Measurements from ENCODE around the gene ATF2. TPM values are rescaled to one million over a fixed set of nuclear protein-coding genes. Genes with fewer than 3 reads are reported as not detected.
A peak's percentile ranks its signal among the peaks of the same experiment; 100 is the strongest.

The ATF2 gene
- total and polyA plus RNA-seq, 2 of the 13 experiments (the other 11 are each of a cell fraction or from before 2014, with no cell fraction given), result 91.6 to 95.1 TPM

- TF ChIP-seq HNRNPH1 (optimal IDR thresholded peaks at IDR 0.05; ENCODE audit: low read depth, low read length), result no peak
- TF ChIP-seq, protein P1, sequence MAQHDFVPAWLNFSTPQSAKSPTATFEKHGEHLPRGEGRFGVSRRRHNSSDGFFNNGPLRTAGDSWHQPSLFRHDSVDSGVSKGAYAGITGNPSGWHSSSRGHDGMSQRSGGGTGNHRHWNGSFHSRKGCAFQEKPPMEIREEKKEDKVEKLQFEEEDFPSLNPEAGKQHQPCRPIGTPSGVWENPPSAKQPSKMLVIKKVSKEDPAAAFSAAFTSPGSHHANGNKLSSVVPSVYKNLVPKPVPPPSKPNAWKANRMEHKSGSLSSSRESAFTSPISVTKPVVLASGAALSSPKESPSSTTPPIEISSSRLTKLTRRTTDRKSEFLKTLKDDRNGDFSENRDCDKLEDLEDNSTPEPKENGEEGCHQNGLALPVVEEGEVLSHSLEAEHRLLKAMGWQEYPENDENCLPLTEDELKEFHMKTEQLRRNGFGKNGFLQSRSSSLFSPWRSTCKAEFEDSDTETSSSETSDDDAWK (CRISPR knock-in tag; IDR thresholded peaks at IDR 0.05), result no peak
These were observed 101.6 kb downstream of the ATF2 start (continued) for GRCh38 chr2:175066411-175066810.

- Histone ChIP-seq H2AFZ (ENCODE audit: low read length) (no peak overlapping the region), H3K27me3 (ENCODE audit: control insufficient read depth in 1 of 2, insufficient read depth in 2 of 2, low read length in 2 of 2) (no peaks in the 10 kb centered on the region), H3K9me3 (ENCODE audit: low read length) (no peaks in the 10 kb centered on the region), H4K20me1 (ENCODE audit: insufficient read depth, low read length) (no peaks in the 10 kb centered on the region), H3K79me2 (ENCODE audit: insufficient read depth, low read length) (no peaks in the 10 kb centered on the region), H3K4me1 (ENCODE audit: insufficient read depth, low read length) (peaks cover 38% of the 10 kb centered on the region), H3K9ac (ENCODE audit: insufficient read depth, low read depth, low read length) (no peak overlapping the region), H3K4me2 (ENCODE audit: low read depth, low read length) (no peak overlapping the region), H3K36me3 (replicated peaks in 1 of 2; ENCODE audit: control insufficient read depth in 1 of 2, insufficient read depth in 2 of 2, low read length in 2 of 2) (peaks cover 0 to 2% of the 10 kb centered on the region in 2 experiments; a peak in 1 of 5 replicates), H3K4me3 (replicated peaks in 1 of 3; ENCODE audit: insufficient read depth in 1 of 3, low read depth in 2 of 3, low read length in 3 of 3) (no peak overlapping the region), H3K27ac (ENCODE audit: extremely low read length, insufficient read depth, low read length) (peak overlapping the region; percentile 29)
- WGBS (ENCODE audit: low lambda C conversion rate), result 94% methylated on average over 5 of the region's 5 CpGs
- ChIA-PET CTCF (ENCODE audit: low intra/inter-chr PET ratio, low total read pairs) (no interaction called here), POLR2A (interaction anchor here (1.0 to 1.5 kb wide), 2 partner anchors 27 to 102 kb away, joined by 3 to 5 read pairs; no protein-coding TSS in a partner anchor)
- no peak for ATAC-seq
- BruUV-seq (replicated peaks), result no TSS peak
- in situ Hi-C loops (cut with HindIII; ENCODE audit: extremely low pct_ligation_motif_present, low pct_unique_long_range_greater_than_20kb), result no loop called here
- intact Hi-C loops (cut with micrococcal nuclease; ENCODE audit: unreplicated experiment), result no loop called here
- FAIRE-seq, result no peak
- DNase-seq (ENCODE audit: low spot score), result no peak
- TF ChIP-seq PHF8 (CRISPR knock-in tag; IDR thresholded peaks at IDR 0.05) (no peak), ZNF780A (CRISPR knock-in tag; IDR thresholded peaks at IDR 0.05) (no peak), SIX4 (CRISPR knock-in tag; IDR thresholded peaks at IDR 0.05) (no peak), WIZ (CRISPR knock-in tag; IDR thresholded peaks at IDR 0.05) (no peak), ZNF605 (CRISPR knock-in tag; IDR thresholded peaks at IDR 0.05) (no peak), HNRNPLL (IDR thresholded peaks at IDR 0.05; ENCODE audit: low read depth, low read length, poor library complexity, severe bottlenecking) (no peak), HOXD1 (CRISPR knock-in tag; IDR thresholded peaks at IDR 0.05) (no peak), ZFYVE20 (CRISPR knock-in tag; IDR thresholded peaks at IDR 0.05; ENCODE audit: borderline replicate concordance, low read depth) (no peak), ZNF547 (CRISPR knock-in tag; IDR thresholded peaks at IDR 0.05) (no peak), ZNF7 (CRISPR knock-in tag; IDR thresholded peaks at IDR 0.05) (no peak), CBX5 (CRISPR knock-in tag; IDR thresholded peaks at IDR 0.05; ENCODE audit: borderline replicate concordance) (no peak), RERE (CRISPR knock-in tag; IDR thresholded peaks at IDR 0.05; ENCODE audit: low read depth) (no peak), PLRG1 (conservative IDR thresholded peaks at IDR 0.05) (no peak), ZNF589 (CRISPR knock-in tag; conservative IDR thresholded peaks at IDR 0.05) (no peak), ZNF556 (CRISPR knock-in tag; IDR thresholded peaks at IDR 0.05; ENCODE audit: borderline replicate concordance) (no peak)
- TF ChIP-seq, protein P2, sequence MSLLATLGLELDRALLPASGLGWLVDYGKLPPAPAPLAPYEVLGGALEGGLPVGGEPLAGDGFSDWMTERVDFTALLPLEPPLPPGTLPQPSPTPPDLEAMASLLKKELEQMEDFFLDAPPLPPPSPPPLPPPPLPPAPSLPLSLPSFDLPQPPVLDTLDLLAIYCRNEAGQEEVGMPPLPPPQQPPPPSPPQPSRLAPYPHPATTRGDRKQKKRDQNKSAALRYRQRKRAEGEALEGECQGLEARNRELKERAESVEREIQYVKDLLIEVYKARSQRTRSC (CRISPR knock-in tag; IDR thresholded peaks at IDR 0.05; ENCODE audit: low read depth), result no peak
These were observed 103.2 kb downstream of the ATF2 start for GRCh38 chr2:175064797-175065196.

Measured in HepG2 (cell line).